Measurements from ENCODE around the gene SRRM3. TPM values are rescaled to one million over a fixed set of nuclear protein-coding genes. Genes with fewer than 3 reads are reported as not detected.

SRRM3 gene
- total and polyA plus RNA-seq, 9 of the 15 experiments (the other 6 are each of a cell fraction or from before 2014, with no cell fraction given), result 0.04 to 0.91 (median 0.46) TPM; not detected in 2

- TF ChIP-seq TSHZ1 (CRISPR knock-in tag; IDR thresholded peaks at IDR 0.05), result no peak
- TF ChIP-seq SRSF1 (IDR thresholded peaks at IDR 0.05; ENCODE audit: low read depth, low read length), result no peak
- peak; percentile 69 for TF ChIP-seq EGR1 (conservative IDR thresholded peaks at IDR 0.05)
- TF ChIP-seq ATF3 (IDR thresholded peaks at IDR 0.05), result no peak
- TF ChIP-seq ATF3 (CRISPR knock-in tag; conservative IDR thresholded peaks at IDR 0.05), result no peak
- no peak for TF ChIP-seq HSF4 (CRISPR knock-in tag; IDR thresholded peaks at IDR 0.05; ENCODE audit: borderline replicate concordance)
- TF ChIP-seq ZNF140 (CRISPR knock-in tag; IDR thresholded peaks at IDR 0.05), result no peak
Measured at GRCh38 chr7:76206633-76207032, 4.9 kb downstream of the SRRM3 start (continued).

All from K562 (cell line).